Right lung (tissue), 10 donors: ENCODE measurements around the gene SLC41A1. TPM values are rescaled to one million over a fixed set of nuclear protein-coding genes. Genes with fewer than 3 reads are reported as not detected.
"Not testable (repeated sequence)": the region's sequence is repeated elsewhere in the genome, so short reads cannot be mapped to it uniquely, and the experiment has no call there.

Experiments used
- DNase-seq, 2 donors: peaks; one replicate each; pipeline ENCODE4 v3.0.0-alpha.2; 2013
- long read RNA-seq, 8 donors: transcript quantifications; one replicate each; lab custom pipeline, GENCODE V29; 2026
- polyA plus RNA-seq, 5 donors: library from polyadenylated mRNA; unstranded; fragments of 120-200 nt; gene quantifications; one replicate each; pipeline versions ENCODE4 v1.2.1 to v1.2.3, GENCODE V29; 2013; ENCODE audit warnings: inconsistent platforms in 1 of 5, low replicate concordance in 1 of 5; ENCODE audit not compliant: insufficient read length in 5 of 5, insufficient read depth in 1 of 5

Gene SLC41A1
- 10 to 100 TPM; 36.4 to 46.8 (median 44.8) TPM for polyA plus RNA-seq
- long read RNA-seq, donor 1, full-length matches to known transcripts: 4 of 4 reads
- long read RNA-seq, donor 1, partial matches to known transcripts: 0 of 4 reads
- long read RNA-seq, donor 1, other reads (novel, unspliced or antisense): 0 of 4 reads
- long read RNA-seq, donor 2, full-length matches to known transcripts: 3 of 3 reads
- long read RNA-seq, donor 2, partial matches to known transcripts: 0 of 3 reads
- long read RNA-seq, donor 2, other reads (novel, unspliced or antisense): 0 of 3 reads
- long read RNA-seq, donor 3, full-length matches to known transcripts: 4 of 9 reads
- long read RNA-seq, donor 3, partial matches to known transcripts: 5 of 9 reads
- long read RNA-seq, donor 3, other reads (novel, unspliced or antisense): 0 of 9 reads
- long read RNA-seq, donor 4, partial matches to known transcripts: 0 of 1 reads
- long read RNA-seq, donor 4, other reads (novel, unspliced or antisense): 0 of 1 reads
- long read RNA-seq, donor 5, full-length matches to known transcripts: 3 of 8 reads
- long read RNA-seq, donor 5, partial matches to known transcripts: 5 of 8 reads
- long read RNA-seq, donor 5, other reads (novel, unspliced or antisense): 0 of 8 reads
- long read RNA-seq, donor 6, full-length matches to known transcripts: 9 of 32 reads
- long read RNA-seq, donor 6, partial matches to known transcripts: 23 of 32 reads
- long read RNA-seq, donor 6, other reads (novel, unspliced or antisense): 0 of 32 reads
- long read RNA-seq, donor 7, full-length matches to known transcripts: 8 of 8 reads
- long read RNA-seq, donor 7, partial matches to known transcripts: 0 of 8 reads
- long read RNA-seq, donor 7, other reads (novel, unspliced or antisense): 0 of 8 reads
- long read RNA-seq, donor 8, full-length matches to known transcripts: 5 of 5 reads
- long read RNA-seq, donor 8, partial matches to known transcripts: 0 of 5 reads
- long read RNA-seq, donor 8, other reads (novel, unspliced or antisense): 0 of 5 reads

DNA sequence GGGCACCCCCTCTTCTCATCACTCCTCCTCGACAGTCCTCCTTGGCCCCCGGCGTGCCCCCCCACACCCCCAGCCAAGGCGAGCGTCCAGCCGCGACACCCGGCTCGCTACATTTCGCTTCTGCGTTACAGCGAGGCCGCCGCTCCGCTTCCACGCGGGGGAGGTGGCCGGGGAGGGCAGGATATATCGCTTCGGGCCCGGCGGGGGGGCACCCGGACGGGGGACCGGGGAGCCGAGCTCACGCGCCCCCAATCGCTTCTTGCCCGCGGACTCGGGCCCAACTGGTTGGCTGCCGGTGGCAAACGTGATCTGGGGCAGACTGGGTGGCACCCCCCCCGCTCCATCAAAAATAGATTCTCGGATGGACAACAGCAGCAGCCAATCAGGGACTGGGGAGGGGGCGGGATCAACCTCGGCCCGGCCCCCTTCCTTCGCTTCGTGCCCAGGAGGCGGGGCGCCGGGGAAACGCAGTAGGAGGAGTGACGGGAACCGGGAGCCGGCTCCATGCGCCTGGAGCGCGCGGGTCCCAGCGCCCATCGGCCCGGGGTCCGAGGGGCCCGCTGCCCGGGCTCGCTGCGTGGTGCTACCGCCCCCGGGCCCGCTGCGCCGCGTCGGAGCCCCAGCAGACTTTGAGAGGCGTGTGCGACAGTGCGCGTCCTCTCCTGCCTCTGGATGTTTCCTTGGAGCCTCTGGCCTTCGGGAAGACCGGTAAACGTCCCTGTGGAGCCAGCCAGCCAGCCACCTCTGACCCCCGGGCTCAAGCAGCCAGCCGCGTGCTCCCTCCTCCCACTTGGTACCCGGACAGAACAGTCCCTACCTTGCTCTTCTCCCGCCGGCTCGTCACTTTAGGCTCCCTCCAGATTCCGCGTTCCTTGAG is at the start of gene SLC41A1:
Gene SLC41A1 (minus strand): TSS at position 321 of the 877 bp plus-strand sequence. CDS start 2,757 bp downstream, outside the sequence.
- peak; percentile 92 to 94 for DNase-seq

DNA sequence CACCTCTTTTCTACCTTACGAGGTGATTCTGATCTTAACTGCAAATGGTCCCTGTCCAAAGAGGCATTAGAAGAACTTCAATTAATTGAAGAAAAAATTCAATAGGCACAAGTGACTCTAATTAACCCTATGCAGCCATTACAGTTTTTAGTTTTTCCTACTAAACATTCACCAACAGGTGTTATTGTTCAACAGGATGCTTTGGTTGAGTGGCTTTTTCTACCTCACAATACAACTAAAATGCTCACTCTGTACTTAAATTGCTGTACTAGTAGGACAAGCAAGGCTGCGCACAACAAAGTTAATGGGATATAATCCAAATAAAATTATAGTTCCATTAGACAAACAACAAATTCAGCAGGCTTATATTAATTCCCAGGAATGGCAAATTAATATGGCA is 48.5 kb upstream of the SLC41A1 start:
- no peak for DNase-seq

GRCh38 chr1:205858141-205858961 is 45.4 kb upstream of the SLC41A1 start:
- no peak for DNase-seq

GRCh38 chr1:205857501-205857900 is 44.5 kb upstream of the SLC41A1 start:
- DNase-seq: not testable (repeated sequence)

DNA sequence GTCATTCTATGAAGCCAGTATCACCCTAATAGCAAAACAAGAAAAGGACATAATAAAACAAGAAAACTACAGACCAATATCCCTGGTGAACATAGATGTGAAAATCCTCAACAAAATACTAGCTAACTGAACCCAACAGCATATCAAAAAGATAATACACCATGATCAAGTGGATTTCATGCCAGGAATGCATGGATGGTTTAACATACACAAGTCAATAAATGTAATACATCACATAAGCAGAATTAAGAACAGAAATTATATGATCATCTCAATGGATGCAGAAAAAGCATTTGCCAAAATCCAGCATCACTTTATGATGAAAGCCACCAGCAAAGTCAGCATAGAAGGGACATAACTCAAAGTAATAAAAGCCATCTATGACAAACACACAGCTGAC is 43.4 kb upstream of the SLC41A1 start:
- DNase-seq: no peak

DNA sequence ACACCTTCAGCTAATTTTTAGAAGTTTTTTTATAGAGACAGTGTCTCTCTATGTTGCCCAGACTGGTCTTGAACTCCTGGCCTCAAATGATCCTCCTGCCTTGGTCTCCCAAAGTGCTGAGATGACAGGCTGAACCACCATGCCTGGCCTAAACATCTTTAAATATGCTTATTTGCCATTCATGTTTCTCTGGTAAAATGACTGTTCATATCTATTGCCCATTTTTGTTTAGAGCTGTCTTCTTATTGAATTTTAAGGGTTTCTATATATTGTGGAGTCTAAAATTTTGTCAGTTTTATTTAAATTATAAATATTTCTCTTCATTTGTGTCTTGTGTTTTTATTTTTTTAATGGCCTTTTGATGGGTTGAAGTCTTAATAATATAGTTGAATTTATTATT is 40.0 kb upstream of the SLC41A1 start:
- no peak for DNase-seq

DNA sequence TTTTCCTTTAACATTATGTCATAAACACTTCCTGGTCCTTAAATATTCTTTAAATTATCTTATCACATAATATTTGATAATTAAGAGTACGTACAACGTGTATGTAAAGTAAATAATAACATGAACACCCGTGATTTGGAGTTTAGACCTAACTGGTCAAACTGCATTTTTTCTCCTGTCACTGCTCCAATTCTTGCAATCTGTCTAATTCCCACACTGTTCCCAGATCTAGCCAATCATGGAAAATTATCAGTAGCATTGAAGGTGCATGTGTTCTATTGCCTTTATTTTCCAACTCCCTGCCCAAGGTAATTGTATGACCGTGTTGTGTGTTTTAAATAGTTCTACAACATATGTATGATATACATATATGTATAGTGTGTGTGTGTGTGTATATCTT is 39.0 kb upstream of the SLC41A1 start:
- DNase-seq: no peak

DNA sequence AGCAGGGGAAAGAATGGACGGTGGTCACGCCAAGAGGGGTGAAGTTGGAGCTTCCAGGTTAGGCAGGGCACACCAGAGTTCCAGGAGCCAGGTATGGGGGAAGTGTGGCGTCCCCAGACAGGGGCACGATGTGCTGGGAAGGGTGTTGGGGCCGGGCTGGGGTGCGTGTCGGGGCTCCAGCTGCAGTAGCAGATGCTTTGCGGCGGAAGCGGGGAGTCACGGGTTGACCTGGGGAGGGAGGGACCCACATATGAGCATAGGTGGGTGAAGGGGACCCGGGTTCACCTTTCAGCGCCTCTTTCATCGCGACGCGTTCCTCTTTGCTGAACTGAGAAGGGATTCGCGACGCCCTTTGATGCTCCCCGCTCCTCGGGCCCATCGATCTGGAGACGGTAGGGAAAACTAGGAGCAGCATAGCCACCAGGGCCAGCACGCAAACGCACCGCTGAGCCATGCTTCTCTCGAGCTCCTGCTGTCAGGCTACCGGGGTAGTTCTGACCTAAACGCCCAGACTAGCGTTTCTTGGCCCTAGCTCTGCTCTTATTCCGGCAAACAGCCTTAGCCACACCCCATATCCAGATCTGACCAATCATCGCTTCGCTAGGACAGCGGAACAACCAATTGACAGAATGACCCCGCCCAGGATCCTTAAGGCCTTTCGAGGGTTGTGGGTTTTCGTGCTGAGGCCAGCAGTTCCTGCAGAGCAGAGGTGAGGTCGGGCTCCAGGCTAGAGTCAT is 36.8 kb upstream of the SLC41A1 start, which contains the start of gene PM20D1:
Gene PM20D1 (minus strand): TSS at position 514 of the 737 bp plus-strand sequence. CDS start 60 bp downstream, at position 454.
- peak; percentile 36 to 58 for DNase-seq

GRCh38 chr1:205843036-205843859 is 30.2 kb upstream of the SLC41A1 start:
- DNase-seq: no peak

DNA sequence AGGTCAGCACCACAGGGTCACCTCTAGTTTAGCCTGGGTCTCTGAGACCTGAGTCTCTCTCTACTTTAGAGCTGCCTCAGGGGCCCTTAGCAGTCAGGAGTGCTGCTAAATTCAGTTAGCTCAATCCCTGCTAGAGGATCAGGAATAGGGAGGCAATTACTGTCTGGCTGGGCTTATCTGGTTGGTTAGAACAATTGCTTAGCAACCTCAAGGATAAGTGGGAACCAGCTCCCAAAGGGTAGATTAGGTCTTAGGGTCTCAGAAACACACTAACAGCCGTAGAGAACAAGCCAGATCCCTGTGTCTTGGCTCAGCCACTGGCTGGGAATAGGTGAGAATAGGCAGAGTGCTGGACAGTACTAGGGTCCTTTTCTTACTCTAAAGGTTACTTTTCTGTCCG is 29.2 kb upstream of the SLC41A1 start:
- no peak for DNase-seq

- DNase-seq: no peak
Measured at GRCh38 chr1:205840146-205840923, 27.3 kb upstream of the SLC41A1 start.

GRCh38 chr1:205837382-205837970 is 24.5 kb upstream of the SLC41A1 start:
- DNase-seq: no peak

DNA sequence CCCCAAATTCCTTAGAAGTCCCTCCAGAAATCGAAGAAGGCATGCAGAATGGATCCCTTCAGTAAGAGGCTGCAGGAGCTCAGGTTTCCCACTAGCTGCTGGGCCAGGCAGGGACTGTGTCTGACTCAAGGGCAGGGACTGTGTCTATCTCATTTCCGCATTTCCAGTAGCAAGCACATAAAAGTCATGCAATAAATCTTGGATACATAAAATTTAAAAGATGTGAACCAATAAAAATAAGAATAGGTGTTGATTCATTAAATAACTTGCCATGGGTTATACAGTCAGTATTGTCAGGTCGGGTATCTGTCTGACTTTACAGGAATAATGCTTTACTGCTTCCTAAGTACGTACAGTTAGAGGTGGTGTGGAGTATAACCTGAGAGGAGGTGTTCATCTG is 21.8 kb upstream of the SLC41A1 start:
- DNase-seq: no peak

- no peak for DNase-seq
Measured at GRCh38 chr1:205832326-205832751, 19.3 kb upstream of the SLC41A1 start.

DNA sequence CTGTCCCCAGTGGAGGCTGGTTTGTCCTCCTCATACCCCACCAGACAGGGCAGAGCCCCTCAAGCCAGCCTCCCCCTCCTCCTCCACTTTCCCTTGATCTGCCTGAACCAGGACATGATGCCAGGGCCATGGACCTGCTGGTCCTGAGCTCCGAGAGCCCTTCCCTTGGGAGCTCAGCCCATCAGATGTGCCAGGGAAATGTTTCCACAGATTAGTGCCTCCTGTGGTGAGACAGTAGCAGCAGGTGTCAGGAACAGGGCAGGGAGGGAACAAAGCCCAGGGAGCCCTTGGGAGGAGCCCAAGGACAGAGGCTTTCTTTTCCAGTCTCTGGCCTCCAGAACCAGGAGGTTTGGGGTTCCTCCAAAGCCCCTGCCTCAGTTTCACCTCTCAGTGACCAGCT is 14.6 kb upstream of the SLC41A1 start:
- no peak for DNase-seq

DNA sequence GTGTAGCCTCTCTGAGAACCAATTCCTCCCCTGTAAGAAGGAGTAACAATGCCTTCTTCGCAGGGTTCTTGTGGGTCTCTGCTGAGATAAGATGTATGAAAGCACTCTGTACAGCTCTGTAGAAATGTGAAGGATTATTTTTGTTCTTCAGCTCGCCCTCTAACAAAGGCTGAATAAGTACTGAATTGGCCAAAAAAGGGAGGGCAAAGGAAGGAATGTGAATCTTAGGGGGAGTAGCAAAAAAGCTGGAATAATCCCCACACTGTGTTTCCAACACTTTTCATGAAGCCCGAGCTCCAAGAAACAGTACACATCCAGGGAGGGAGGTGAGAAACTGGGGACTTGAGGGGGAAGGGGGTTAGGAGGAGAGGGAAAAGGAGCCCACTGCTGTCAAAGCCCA is 14.0 kb upstream of the SLC41A1 start:
- DNase-seq: no peak
